ENCODE results near the gene PLB1. TPM values are rescaled to one million over a fixed set of nuclear protein-coding genes. Genes with fewer than 3 reads are reported as not detected.
"Not testable (repeated sequence)": the region's sequence is repeated elsewhere in the genome, so short reads cannot be mapped to it uniquely, and the experiment has no call there.

The PLB1 gene
- total RNA-seq, 2 experiments from 2014 or later: 0.87 to 1.1 TPM

DNA sequence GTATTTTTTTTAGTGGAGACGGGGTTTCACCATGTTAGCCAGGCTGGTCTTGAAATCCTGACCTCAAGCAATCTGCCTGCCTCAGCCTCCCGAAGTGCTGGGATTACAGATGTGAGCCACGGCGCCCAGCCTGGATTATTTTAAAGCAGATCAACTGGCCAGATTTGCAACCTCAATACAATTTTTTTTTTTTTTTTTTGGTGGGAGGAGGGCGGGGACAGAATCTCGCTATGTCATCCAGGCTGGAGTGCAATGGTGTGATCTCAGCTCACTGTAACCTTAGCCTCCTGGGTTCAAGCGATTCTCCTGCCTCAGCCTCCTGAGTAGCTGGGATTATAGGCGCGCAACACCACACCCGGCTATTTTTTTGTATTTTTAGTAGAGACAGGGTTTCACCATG is 54.5 kb downstream of the PLB1 start:
- H3K4me1 Mint-ChIP-seq: peaks cover 11% of the 10 kb centered on the region
- intact Hi-C loops (cut with DNase I, micrococcal nuclease); H3K36me3 Mint-ChIP-seq (ENCODE audit: low read depth); ATAC-seq; POLR2A ChIA-PET; H3K27me3 Mint-ChIP-seq; H3K9me3 Mint-ChIP-seq (ENCODE audit: low read depth); H3K27ac Mint-ChIP-seq; H3K4me3 Mint-ChIP-seq; DNase-seq: not testable (repeated sequence)
- CTCF ChIA-PET: interaction anchor here (1.2 kb wide), 1 partner anchor 270 kb away, joined by 3 read pairs; no protein-coding TSS in a partner anchor

GRCh38 chr2:28552045-28552823 is 56.4 kb downstream of the PLB1 start:
- Mint-ChIP-seq H3K4me1 (peaks cover 5% of the 10 kb centered on the region), H3K4me3 (no peak overlapping the region), H3K27ac (no peak overlapping the region), H3K27me3 (no peaks in the 10 kb centered on the region), H3K36me3 (ENCODE audit: low read depth) (no peaks in the 10 kb centered on the region), H3K9me3 (ENCODE audit: low read depth) (no peaks in the 10 kb centered on the region)
- DNase-seq (no peak), ATAC-seq (peak; percentile 64)
- intact Hi-C loops (cut with DNase I, micrococcal nuclease): no loop called here
- ChIA-PET CTCF (no interaction called here), POLR2A (no interaction called here)

DNA sequence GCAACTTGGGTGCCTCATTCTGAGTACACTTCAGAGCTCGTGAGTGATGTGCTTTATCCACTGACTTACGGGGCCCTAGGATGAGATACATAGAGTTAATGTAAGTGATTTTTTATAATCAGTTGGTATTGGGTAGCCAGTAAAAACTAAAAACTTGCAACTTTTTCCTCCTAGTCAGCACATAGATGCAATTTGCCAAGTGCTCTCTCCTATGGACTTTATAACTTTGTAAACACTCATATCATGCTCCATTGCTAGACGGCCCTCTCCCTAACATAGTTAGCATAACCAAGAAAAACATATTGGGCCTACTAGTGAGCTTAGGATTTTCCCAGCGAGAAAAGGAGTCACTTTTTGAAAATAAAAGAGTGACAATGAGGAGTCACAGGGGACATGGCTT is 60.4 kb downstream of the PLB1 start:
- Mint-ChIP-seq H3K4me1 (peaks cover 5% of the 10 kb centered on the region), H3K27me3 (no peaks in the 10 kb centered on the region), H3K9me3 (ENCODE audit: low read depth) (no peaks in the 10 kb centered on the region), H3K36me3 (ENCODE audit: low read depth) (no peaks in the 10 kb centered on the region), H3K27ac (no peak overlapping the region), H3K4me3 (no peak overlapping the region)
- DNase-seq (no peak), ATAC-seq (no peak)
- ChIA-PET POLR2A (no interaction called here), CTCF (interaction anchor here (0.6 to 1.1 kb wide), 3 partner anchors 13 to 73 kb away, joined by 3 to 4 read pairs (median 3); no protein-coding TSS in a partner anchor)
- intact Hi-C loops (cut with DNase I, micrococcal nuclease): no loop called here

DNA sequence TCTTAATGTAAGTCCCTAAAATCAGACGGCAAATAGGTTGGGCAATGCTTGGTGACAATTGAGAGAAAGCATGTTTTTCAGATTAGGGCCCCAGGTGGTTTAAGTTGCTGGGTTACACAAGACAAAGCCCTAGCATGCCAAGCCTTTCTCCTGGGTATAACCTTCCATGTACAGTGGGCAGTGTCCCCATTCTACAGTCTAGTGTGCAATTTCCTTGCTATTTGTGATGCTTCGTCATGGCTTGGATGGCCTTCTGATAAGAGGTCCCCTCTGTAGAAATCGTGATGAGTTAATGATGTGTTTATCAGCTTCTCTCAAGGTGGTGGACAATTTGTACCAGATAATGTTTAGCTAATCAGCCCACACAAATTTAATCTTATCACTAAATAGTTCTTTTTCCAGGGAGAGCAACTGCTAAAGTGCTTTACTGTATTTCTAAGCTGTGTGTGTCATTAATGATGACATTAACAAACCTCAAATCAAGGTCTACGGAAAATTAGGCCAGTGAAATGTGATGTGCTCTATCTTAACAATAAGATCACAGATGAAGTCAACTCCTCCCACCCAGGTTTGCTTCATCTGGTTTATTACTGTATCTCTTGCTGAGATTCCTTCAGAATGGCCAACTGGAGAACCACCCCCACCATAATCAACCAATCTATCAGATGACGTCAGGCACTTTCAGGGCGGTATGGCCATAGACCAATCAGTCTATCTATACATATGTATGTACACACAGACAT is 61.7 kb downstream of the PLB1 start:
- H3K27me3 Mint-ChIP-seq: no peaks in the 10 kb centered on the region
- no peak for ATAC-seq
- H3K4me1 Mint-ChIP-seq: no peaks in the 10 kb centered on the region
- CTCF ChIA-PET: interaction anchor here (0.7 to 2.0 kb wide), 6 partner anchors 9 to 1564 kb away, joined by 3 to 7 read pairs (median 4); no protein-coding TSS in a partner anchor
- intact Hi-C loops (cut with DNase I, micrococcal nuclease): no loop called here
- no peak for DNase-seq
- H3K36me3 Mint-ChIP-seq (ENCODE audit: low read depth): no peaks in the 10 kb centered on the region
- H3K9me3 Mint-ChIP-seq (ENCODE audit: low read depth): no peaks in the 10 kb centered on the region
- H3K4me3 Mint-ChIP-seq: no peak overlapping the region
- POLR2A ChIA-PET: no interaction called here
- no peak overlapping the region for H3K27ac Mint-ChIP-seq

DNA sequence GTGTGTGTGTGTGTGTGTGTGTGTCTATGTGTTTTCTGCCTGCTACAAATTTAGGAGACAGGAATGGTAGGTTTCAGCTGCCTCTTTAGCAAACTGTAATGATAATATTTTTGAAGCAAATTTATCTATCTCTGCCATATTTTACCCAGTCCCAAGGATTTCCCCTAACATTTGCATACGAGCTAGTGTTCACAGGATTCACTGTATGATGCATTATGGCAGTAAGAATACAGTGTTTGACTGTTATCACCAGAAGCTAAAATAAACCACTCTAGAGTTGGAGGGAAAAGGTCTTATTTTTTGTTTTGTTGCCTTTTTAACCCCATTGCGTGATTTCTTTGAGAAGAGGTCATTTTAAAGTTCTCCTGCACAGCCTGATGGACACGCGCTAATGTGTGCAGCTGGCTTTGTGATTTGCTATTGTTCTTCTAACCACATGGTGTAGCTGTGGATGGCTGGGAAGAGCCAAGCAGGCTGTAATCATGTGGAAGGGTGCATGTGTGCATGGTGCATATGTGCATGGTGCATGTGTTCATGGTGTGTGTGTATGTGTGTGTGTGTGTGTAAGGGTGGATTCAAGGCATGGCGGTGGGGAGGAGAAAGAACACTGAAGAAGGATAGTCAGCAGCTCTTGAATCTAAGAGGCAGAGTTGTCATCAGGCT is 62.4 kb downstream of the PLB1 start:
- H3K4me3 Mint-ChIP-seq: no peak overlapping the region
- no peaks in the 10 kb centered on the region for H3K9me3 Mint-ChIP-seq (ENCODE audit: low read depth)
- no peak for DNase-seq
- H3K36me3 Mint-ChIP-seq (ENCODE audit: low read depth): no peaks in the 10 kb centered on the region
- POLR2A ChIA-PET: no interaction called here
- intact Hi-C loops (cut with DNase I, micrococcal nuclease): no loop called here
- no peaks in the 10 kb centered on the region for H3K27me3 Mint-ChIP-seq
- H3K4me1 Mint-ChIP-seq: no peaks in the 10 kb centered on the region
- no peak overlapping the region for H3K27ac Mint-ChIP-seq
- no peak for ATAC-seq
- CTCF ChIA-PET: interaction anchor here (1.2 to 2.0 kb wide), 3 partner anchors 8 to 457 kb away, joined by 4 to 7 read pairs (median 6); no protein-coding TSS in a partner anchor

DNA sequence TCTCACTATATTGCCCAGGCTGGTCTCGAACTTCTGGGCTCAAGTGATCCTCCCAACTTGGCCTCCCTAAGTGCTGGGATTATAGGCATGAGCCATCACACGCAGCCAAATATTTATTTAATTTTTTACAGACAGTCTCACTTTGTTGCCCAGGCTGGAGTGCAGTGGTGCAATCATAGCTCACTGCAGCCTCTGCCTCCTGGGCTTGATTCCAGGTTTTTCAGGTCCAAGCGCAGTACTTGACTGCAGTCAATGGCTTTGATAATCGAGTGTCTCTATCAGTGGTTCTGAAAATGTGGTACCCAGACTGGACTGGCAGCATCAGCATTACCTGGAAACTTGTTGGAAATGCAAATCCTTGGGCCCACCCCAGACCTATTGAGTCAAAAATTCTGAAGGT is 63.1 kb downstream of the PLB1 start:
- ATAC-seq (no peak), DNase-seq (no peak)
- ChIA-PET POLR2A (no interaction called here), CTCF (interaction anchor here (1.5 to 2.0 kb wide), 2 partner anchors 8 to 36 kb away, joined by 6 to 7 read pairs; no protein-coding TSS in a partner anchor)
- H3K27ac Mint-ChIP-seq: no peak overlapping the region
- H3K4me3 Mint-ChIP-seq: no peak overlapping the region
- no peaks in the 10 kb centered on the region for H3K36me3 Mint-ChIP-seq (ENCODE audit: low read depth)
- H3K27me3 Mint-ChIP-seq: no peaks in the 10 kb centered on the region
- H3K4me1 Mint-ChIP-seq: no peaks in the 10 kb centered on the region
- no peaks in the 10 kb centered on the region for H3K9me3 Mint-ChIP-seq (ENCODE audit: low read depth)
- intact Hi-C loops (cut with DNase I, micrococcal nuclease): no loop called here

DNA sequence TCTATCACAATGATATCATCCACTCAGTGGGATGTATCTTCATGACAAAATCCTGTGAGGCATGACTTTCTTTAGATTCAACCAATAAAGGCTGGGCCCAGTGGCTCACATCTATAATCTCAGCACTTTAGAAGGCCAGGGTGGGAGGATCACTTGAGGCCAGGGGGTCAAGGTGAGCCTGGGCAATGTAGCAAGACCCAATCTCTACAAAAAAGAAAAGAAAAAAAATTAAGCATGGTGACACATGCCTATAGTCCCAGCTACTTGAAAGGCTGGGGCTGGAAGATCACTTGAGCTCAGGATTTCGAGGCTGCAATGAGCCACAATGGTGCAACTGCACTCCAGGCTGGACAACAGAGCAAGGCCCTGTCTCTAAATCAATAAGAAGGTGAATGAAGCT is 68.0 kb downstream of the PLB1 start:
- intact Hi-C loops (cut with DNase I, micrococcal nuclease): no loop called here
- ChIA-PET CTCF (interaction anchor here (1.0 to 1.4 kb wide), 2 partner anchors 35 to 184 kb away, joined by 3 to 4 read pairs; no protein-coding TSS in a partner anchor), POLR2A (interaction anchor here (0.6 kb wide), 1 partner anchor 154 kb away, joined by 6 read pairs; no protein-coding TSS in a partner anchor)

DNA sequence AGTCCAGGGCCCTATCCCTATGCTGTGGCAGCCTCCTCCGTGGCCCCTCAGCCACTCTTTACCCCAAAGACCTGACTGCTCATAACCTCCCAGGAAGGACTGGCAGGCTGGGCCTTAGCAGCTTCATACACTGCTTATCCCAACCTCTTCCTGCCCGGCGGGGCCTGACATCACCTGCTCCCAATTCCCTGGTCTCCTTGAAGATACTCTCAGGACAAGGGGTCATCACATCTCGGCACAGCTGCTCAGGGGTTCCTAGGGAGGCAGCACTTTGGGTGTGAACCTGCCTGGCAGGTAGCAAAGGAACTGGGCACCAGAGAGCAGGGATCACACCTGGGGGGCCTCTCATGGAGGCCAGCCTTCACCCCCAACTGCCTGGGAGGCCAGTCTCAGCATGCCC is 68.5 kb downstream of the PLB1 start:
- no peak overlapping the region for H3K27ac Mint-ChIP-seq
- H3K9me3 Mint-ChIP-seq (ENCODE audit: low read depth): no peaks in the 10 kb centered on the region
- no peak for DNase-seq
- ChIA-PET POLR2A (no interaction called here), CTCF (interaction anchor here (1.0 to 1.4 kb wide), 3 partner anchors 30 to 184 kb away, joined by 3 to 4 read pairs (median 3); no protein-coding TSS in a partner anchor)
- intact Hi-C loops (cut with DNase I, micrococcal nuclease): no loop called here
- no peaks in the 10 kb centered on the region for H3K36me3 Mint-ChIP-seq (ENCODE audit: low read depth)
- H3K27me3 Mint-ChIP-seq: no peaks in the 10 kb centered on the region
- no peak for ATAC-seq
- H3K4me1 Mint-ChIP-seq: peaks cover 18% of the 10 kb centered on the region
- no peak overlapping the region for H3K4me3 Mint-ChIP-seq

More for the DNA sequence above, 68.0 kb downstream of the PLB1 start:
- Mint-ChIP-seq H3K4me3 (no peak overlapping the region), H3K27me3 (no peaks in the 10 kb centered on the region), H3K4me1 (peaks cover 18% of the 10 kb centered on the region), H3K27ac (no peak overlapping the region), H3K9me3 (ENCODE audit: low read depth) (no peaks in the 10 kb centered on the region), H3K36me3 (ENCODE audit: low read depth) (no peaks in the 10 kb centered on the region)
- ATAC-seq: no peak
- no peak for DNase-seq

DNA sequence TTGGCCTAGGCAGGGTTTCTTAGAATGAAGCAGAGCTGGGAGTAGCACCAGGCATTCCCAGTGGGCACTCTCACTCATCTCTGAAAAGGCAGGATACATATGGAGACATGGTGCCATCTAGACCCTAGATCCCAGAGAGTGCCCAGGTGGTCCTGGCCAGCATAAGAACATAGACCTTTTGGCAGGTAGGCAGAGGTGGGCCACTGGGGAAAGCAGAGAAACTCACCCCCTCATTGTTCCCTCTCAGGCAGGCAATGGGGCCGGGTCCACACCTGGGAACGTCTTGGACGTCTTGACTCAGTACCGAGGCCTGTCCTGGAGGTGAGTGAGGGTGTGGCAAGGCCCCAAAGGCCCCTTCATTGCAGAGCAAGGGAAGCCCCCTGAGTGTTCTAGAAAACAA is 69.2 kb downstream of the PLB1 start:
- Mint-ChIP-seq H3K36me3 (ENCODE audit: low read depth) (no peaks in the 10 kb centered on the region), H3K27ac (no peak overlapping the region), H3K27me3 (no peaks in the 10 kb centered on the region), H3K4me3 (no peak overlapping the region), H3K4me1 (peaks cover 18% of the 10 kb centered on the region), H3K9me3 (ENCODE audit: low read depth) (no peaks in the 10 kb centered on the region)
- DNase-seq (no peak), ATAC-seq (no peak)
- intact Hi-C loops (cut with DNase I, micrococcal nuclease): loop anchor here in 1 of 2 experiments (5.0 kb wide), 2 partner anchors 387 to 447 kb away; no protein-coding TSS in a partner anchor
- CTCF ChIA-PET: interaction anchor here (0.7 to 1.5 kb wide), 4 partner anchors 10 to 60 kb away, joined by 3 to 5 read pairs (median 3); no protein-coding TSS in a partner anchor
- POLR2A ChIA-PET: no interaction called here

DNA sequence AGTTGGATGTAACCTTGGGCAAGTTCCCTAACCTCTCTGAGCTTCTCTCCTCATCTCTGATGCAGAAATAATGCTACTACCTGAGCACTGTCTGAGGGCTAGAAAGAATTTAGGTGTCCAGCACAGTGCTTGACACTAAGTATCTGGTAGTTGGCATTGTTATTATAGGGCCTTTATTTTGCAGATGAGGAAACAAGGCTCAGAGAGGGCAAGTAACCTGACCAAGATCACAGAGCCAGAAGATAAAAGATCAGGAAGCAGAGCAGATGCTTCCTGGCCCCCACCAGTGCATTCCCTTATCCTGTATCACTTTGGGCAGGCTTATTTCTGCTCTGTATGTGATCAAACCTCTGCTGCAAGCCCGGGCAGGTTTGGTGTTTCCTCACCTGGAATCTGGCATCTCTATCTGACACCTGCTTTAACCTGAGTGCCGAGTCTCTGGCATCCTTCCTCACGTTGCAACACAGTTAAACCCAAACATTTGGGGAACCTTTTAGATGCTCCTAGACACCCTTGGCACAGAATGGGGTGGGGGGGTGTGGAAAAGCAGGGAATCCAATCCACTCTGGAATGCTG is 69.9 kb downstream of the PLB1 start:
- peaks cover 18% of the 10 kb centered on the region for H3K4me1 Mint-ChIP-seq
- POLR2A ChIA-PET: interaction anchor here (0.6 to 1.5 kb wide), 2 partner anchors 50 to 186 kb away, joined by 3 to 4 read pairs; partner anchors contain the start of gene PPP1CB
- peak overlapping the region; percentile 81 for H3K4me3 Mint-ChIP-seq
- ATAC-seq (no peak), DNase-seq (no peak)
- no peaks in the 10 kb centered on the region for H3K9me3 Mint-ChIP-seq (ENCODE audit: low read depth)
- H3K27me3 Mint-ChIP-seq: no peaks in the 10 kb centered on the region
- intact Hi-C loops (cut with DNase I, micrococcal nuclease): loop anchor here (1.0 to 5.0 kb wide), 12 partner anchors 18 to 631 kb away; partner anchors contain the start of genes SPDYA (in 2 of the 2), PPP1CB (in 1 of the 2), TRMT61B (in 1 of the 2) and WDR43 (in 1 of the 2)
- H3K36me3 Mint-ChIP-seq (ENCODE audit: low read depth): no peaks in the 10 kb centered on the region
- CTCF ChIA-PET: interaction anchor here (0.6 to 2.5 kb wide), 30 partner anchors 7 to 862 kb away, joined by 3 to 25 read pairs (median 4); partner anchors contain the start of gene PPP1CB
- no peak overlapping the region for H3K27ac Mint-ChIP-seq
